WTC11 (cell line): ENCODE measurements around the gene FRMD5. TPM values are rescaled to one million over a fixed set of nuclear protein-coding genes. Genes with fewer than 3 reads are reported as not detected.

ENCODE experiments used
- ATAC-seq: fragments of 200-7000 bp; cut with Tn5 transposase; 2 replicates; pipeline ENCODE4 v1.10.0; 2021; ENCODE audit warnings: mild to moderate bottlenecking, moderate library complexity
- CTCF ChIA-PET: fragments of 300-600 bp; sonication (Branson Sonifier 250); formaldehyde crosslinking; loops from one replicate; lab custom pipeline; 2021; ENCODE audit warnings: antibody characterized with exemption; lab: Charles Lee
- POLR2A ChIA-PET: fragments of 350-600 bp; sonication (Branson Sonifier 250); formaldehyde crosslinking; loops from one replicate; lab custom pipeline; 2021; ENCODE audit warnings: antibody characterized with exemption; lab: Charles Lee
- DNase-seq: peaks from one replicate; pipeline ENCODE4 v3.0.0; 2021; ENCODE audit warnings: low spot score
- H3K27ac Mint-ChIP-seq: 2 replicates; pipeline ENCODE4 v1.8.0; 2021; ENCODE audit warnings: mixed read lengths
- H3K27me3 Mint-ChIP-seq: 2 replicates; pipeline ENCODE4 v1.8.0; 2021; ENCODE audit warnings: low read depth, mild to moderate bottlenecking, moderate library complexity, mixed read lengths
- H3K36me3 Mint-ChIP-seq: 2 replicates; pipeline ENCODE4 v1.8.0; 2021; ENCODE audit warnings: mixed read lengths
- H3K4me1 Mint-ChIP-seq: 2 replicates; pipeline ENCODE4 v1.8.0; 2022; ENCODE audit warnings: mixed read lengths
- H3K4me3 Mint-ChIP-seq: 2 replicates; pipeline ENCODE4 v1.8.0; 2021; ENCODE audit warnings: mild to moderate bottlenecking, moderate library complexity, mixed read lengths
- H3K9me3 Mint-ChIP-seq: 2 replicates; pipeline ENCODE4 v1.8.0; 2021; ENCODE audit warnings: mixed read lengths
- CBFB ChIP-seq: sonication (generic); formaldehyde crosslinking; IDR thresholded peaks from 2 replicates; pipeline ENCODE4 v1.8.1; 2022; ENCODE audit warnings: mild to moderate bottlenecking, low read depth, missing genetic modification reagents
- ESRRA ChIP-seq: sonication (generic); formaldehyde crosslinking; IDR thresholded peaks from 2 replicates; pipeline ENCODE4 v1.8.1; 2022; ENCODE audit warnings: mild to moderate bottlenecking, missing genetic modification reagents, borderline replicate concordance
- ETV6 ChIP-seq: sonication (generic); formaldehyde crosslinking; IDR thresholded peaks from 2 replicates; pipeline ENCODE4 v1.8.1; 2022; ENCODE audit warnings: mild to moderate bottlenecking, missing genetic modification reagents
- FOXK1 ChIP-seq: sonication (generic); formaldehyde crosslinking; IDR thresholded peaks from 2 replicates; pipeline ENCODE4 v1.8.0; 2022; ENCODE audit warnings: mild to moderate bottlenecking, moderate library complexity, missing genetic modification reagents
- GTF2I ChIP-seq: fragments of 250-450 bp; sonication (Bioruptor Pico); conservative IDR thresholded peaks from 2 replicates; pipeline ENCODE4 v1.4.0; 2021; ENCODE audit warnings: mild to moderate bottlenecking
- JUN ChIP-seq: sonication (generic); formaldehyde crosslinking; IDR thresholded peaks from 2 replicates; pipeline ENCODE4 v1.8.0; 2023; ENCODE audit warnings: mild to moderate bottlenecking, missing genetic modification reagents
- MXD4 ChIP-seq: fragments of 250-450 bp; sonication (Bioruptor Pico); IDR thresholded peaks from 2 replicates; pipeline ENCODE4 v1.8.0; 2021; ENCODE audit warnings: mild to moderate bottlenecking, moderate library complexity, borderline replicate concordance
- MYBL2 ChIP-seq: sonication (generic); formaldehyde crosslinking; IDR thresholded peaks from 2 replicates; pipeline ENCODE4 v1.8.1; 2023; ENCODE audit warnings: mild to moderate bottlenecking, moderate library complexity, missing genetic modification reagents
- OVOL2 ChIP-seq: fragments of 250-450 bp; sonication (Bioruptor Pico); IDR thresholded peaks from 2 replicates; pipeline ENCODE4 v1.9.0; 2021; ENCODE audit warnings: mild to moderate bottlenecking, borderline replicate concordance
- RORB ChIP-seq: fragments of 250-450 bp; sonication (Bioruptor Pico); IDR thresholded peaks from 2 replicates; pipeline ENCODE4 v1.9.0; 2021; ENCODE audit warnings: mild to moderate bottlenecking
- TP53 ChIP-seq: sonication (generic); formaldehyde crosslinking; IDR thresholded peaks from 2 replicates; pipeline ENCODE4 v1.8.1; 2023; ENCODE audit warnings: mild to moderate bottlenecking, missing genetic modification reagents
- USF1 ChIP-seq: sonication (generic); formaldehyde crosslinking; IDR thresholded peaks from 2 replicates; pipeline ENCODE4 v1.8.0; 2022; ENCODE audit warnings: mild to moderate bottlenecking, missing genetic modification reagents
- ZNF219 ChIP-seq: sonication (generic); formaldehyde crosslinking; IDR thresholded peaks from 2 replicates; pipeline ENCODE4 v1.8.0; 2023; ENCODE audit warnings: missing genetic modification reagents, mild to moderate bottlenecking, borderline replicate concordance
- ZNF232 ChIP-seq: sonication (generic); formaldehyde crosslinking; IDR thresholded peaks from 2 replicates; pipeline ENCODE4 v1.8.0; 2022; ENCODE audit warnings: mild to moderate bottlenecking, missing genetic modification reagents
- ZNF512 ChIP-seq: sonication (generic); formaldehyde crosslinking; IDR thresholded peaks from 2 replicates; pipeline ENCODE4 v1.8.1; 2022; ENCODE audit warnings: missing genetic modification reagents, borderline replicate concordance
- total RNA-seq: library from RNA; stranded (reverse); gene quantifications from 3 replicates; pipeline ENCODE4 v1.2.3, GENCODE V29; 2021
- TF ChIP-seq, protein P1 (sequence below): fragments of 200-600 bp; IDR thresholded peaks from 2 replicates; pipeline ENCODE4 v1.8.0; 2022; ENCODE audit warnings: antibody characterized with exemption
- TF ChIP-seq, protein P2 (sequence below): sonication (generic); formaldehyde crosslinking; IDR thresholded peaks from 2 replicates; pipeline ENCODE4 v1.8.1; 2023; ENCODE audit warnings: mild to moderate bottlenecking, missing genetic modification reagents, borderline replicate concordance
- TF ChIP-seq, protein P3 (sequence below): fragments of 250-450 bp; sonication (Bioruptor Pico); IDR thresholded peaks from 2 replicates; pipeline ENCODE4 v1.9.0; 2021; ENCODE audit warnings: mild to moderate bottlenecking
- TF ChIP-seq, protein P4 (sequence below): sonication (generic); formaldehyde crosslinking; IDR thresholded peaks from 2 replicates; pipeline ENCODE4 v1.8.1; 2022; ENCODE audit warnings: mild to moderate bottlenecking, missing genetic modification reagents, moderate library complexity, borderline replicate concordance

Gene FRMD5
- total RNA-seq, 1 experiment from 2014 or later = 14.1 TPM

GRCh38 chr15:43881944-43882343 lies 313.1 kb downstream of the FRMD5 start:
- ChIA-PET CTCF (interaction anchor here (0.5 to 3.4 kb wide), 37 partner anchors 9 to 697 kb away, joined by 3 to 45 read pairs (median 5); partner anchors contain the start of genes CCNDBP1, FRMD5 and MFAP1), POLR2A (no interaction called here)
- no peak for TF ChIP-seq JUN (CRISPR knock-in tag)
- no peak for TF ChIP-seq ZNF512
- no peak for TF ChIP-seq FOXK1 (CRISPR knock-in tag)
- TF ChIP-seq GTF2I (CRISPR knock-in tag) = no peak
- TF ChIP-seq, protein P1, sequence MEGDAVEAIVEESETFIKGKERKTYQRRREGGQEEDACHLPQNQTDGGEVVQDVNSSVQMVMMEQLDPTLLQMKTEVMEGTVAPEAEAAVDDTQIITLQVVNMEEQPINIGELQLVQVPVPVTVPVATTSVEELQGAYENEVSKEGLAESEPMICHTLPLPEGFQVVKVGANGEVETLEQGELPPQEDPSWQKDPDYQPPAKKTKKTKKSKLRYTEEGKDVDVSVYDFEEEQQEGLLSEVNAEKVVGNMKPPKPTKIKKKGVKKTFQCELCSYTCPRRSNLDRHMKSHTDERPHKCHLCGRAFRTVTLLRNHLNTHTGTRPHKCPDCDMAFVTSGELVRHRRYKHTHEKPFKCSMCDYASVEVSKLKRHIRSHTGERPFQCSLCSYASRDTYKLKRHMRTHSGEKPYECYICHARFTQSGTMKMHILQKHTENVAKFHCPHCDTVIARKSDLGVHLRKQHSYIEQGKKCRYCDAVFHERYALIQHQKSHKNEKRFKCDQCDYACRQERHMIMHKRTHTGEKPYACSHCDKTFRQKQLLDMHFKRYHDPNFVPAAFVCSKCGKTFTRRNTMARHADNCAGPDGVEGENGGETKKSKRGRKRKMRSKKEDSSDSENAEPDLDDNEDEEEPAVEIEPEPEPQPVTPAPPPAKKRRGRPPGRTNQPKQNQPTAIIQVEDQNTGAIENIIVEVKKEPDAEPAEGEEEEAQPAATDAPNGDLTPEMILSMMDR = peak; percentile 50
- DNase-seq (peak; percentile 67), ATAC-seq (peak; percentile 89)
- Mint-ChIP-seq H3K36me3 (peaks cover 22% of the 10 kb centered on the region), H3K9me3 (no peaks in the 10 kb centered on the region), H3K27me3 (no peaks in the 10 kb centered on the region), H3K4me3 (no peak overlapping the region), H3K27ac (peak overlapping the region; percentile 7; the same call in 1 of the 2 replicates), H3K4me1 (peaks cover 16% of the 10 kb centered on the region)

GRCh38 chr15:43881245-43881644 lies 313.8 kb downstream of the FRMD5 start:
- DNase-seq = no peak
- H3K9me3 Mint-ChIP-seq = no peaks in the 10 kb centered on the region
- TF ChIP-seq ZNF232 (CRISPR knock-in tag) = no peak
- 0 out of 2 replicates have a peak, but pooled peaks have one; percentile 18 for TF ChIP-seq ETV6
- TF ChIP-seq, all 79 proteins: peak for 1
- H3K4me1 Mint-ChIP-seq = peaks cover 16% of the 10 kb centered on the region
- ATAC-seq = no peak
- CTCF ChIA-PET = interaction anchor here (0.5 to 3.4 kb wide), 41 partner anchors 10 to 696 kb away, joined by 3 to 45 read pairs (median 4); partner anchors contain the start of genes CCNDBP1, FRMD5 and MFAP1
- peaks cover 22% of the 10 kb centered on the region for H3K36me3 Mint-ChIP-seq
- H3K4me3 Mint-ChIP-seq = no peak overlapping the region
- H3K27me3 Mint-ChIP-seq = no peaks in the 10 kb centered on the region
- POLR2A ChIA-PET = no interaction called here
- peak overlapping the region; percentile 7 for H3K27ac Mint-ChIP-seq

DNA sequence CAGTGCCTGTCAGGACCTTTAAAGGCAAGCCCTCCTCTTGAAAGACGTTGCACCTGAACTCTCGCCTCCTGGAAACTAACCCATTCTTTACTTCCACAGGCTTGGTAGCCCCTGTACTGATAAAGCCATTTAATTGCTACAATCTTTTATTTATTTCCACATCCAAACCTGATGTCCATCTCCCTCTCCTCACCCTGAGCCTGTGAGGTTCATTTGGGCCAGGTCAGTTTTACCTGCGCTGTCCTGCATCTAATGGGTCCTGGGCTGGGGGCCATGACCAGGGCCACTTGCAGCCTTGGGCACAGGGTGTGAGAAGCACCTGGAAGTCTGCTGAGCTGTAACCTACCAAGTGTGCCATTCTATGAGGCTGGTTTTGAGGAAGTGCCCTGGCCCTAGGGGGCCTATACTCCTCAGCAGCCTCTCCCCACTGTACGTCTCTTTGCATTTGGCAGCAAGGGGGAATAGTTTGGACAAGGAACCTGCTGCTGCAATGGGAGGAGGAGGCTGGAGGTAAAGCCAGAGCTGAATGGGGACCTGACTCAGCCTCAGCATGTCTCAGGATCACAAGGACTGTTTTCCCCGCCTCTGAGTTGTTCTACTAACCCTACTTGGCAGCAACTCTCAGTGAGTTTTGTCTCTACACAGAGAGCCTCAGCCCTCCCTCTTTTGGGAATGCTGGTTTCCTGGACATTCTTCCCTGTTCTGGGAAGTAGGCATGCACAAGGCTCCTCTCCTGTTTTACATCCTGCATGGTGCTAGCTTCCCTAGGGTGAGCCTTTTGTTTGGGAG lies 314.5 kb downstream of the FRMD5 start:
- POLR2A ChIA-PET = no interaction called here
- Mint-ChIP-seq H3K9me3 (no peaks in the 10 kb centered on the region), H3K4me1 (peaks cover 16% of the 10 kb centered on the region), H3K27me3 (no peaks in the 10 kb centered on the region), H3K4me3 (no peak overlapping the region), H3K27ac (no peak overlapping the region), H3K36me3 (peaks cover 22% of the 10 kb centered on the region)
- peak; percentile 33 for ATAC-seq
- CTCF ChIA-PET = interaction anchor here (0.6 to 3.4 kb wide), 31 partner anchors 10 to 667 kb away, joined by 3 to 45 read pairs (median 6); partner anchors contain the start of gene MFAP1
- DNase-seq = no peak
- TF ChIP-seq RORB (CRISPR knock-in tag) (no peak), ZNF219 (CRISPR knock-in tag) (no peak), TP53 (no peak), MYBL2 (CRISPR knock-in tag) (no peak), ESRRA (CRISPR knock-in tag) (no peak), USF1 (no peak), MXD4 (CRISPR knock-in tag) (no peak), OVOL2 (CRISPR knock-in tag) (no peak), CBFB (no peak)
- TF ChIP-seq, protein P2, sequence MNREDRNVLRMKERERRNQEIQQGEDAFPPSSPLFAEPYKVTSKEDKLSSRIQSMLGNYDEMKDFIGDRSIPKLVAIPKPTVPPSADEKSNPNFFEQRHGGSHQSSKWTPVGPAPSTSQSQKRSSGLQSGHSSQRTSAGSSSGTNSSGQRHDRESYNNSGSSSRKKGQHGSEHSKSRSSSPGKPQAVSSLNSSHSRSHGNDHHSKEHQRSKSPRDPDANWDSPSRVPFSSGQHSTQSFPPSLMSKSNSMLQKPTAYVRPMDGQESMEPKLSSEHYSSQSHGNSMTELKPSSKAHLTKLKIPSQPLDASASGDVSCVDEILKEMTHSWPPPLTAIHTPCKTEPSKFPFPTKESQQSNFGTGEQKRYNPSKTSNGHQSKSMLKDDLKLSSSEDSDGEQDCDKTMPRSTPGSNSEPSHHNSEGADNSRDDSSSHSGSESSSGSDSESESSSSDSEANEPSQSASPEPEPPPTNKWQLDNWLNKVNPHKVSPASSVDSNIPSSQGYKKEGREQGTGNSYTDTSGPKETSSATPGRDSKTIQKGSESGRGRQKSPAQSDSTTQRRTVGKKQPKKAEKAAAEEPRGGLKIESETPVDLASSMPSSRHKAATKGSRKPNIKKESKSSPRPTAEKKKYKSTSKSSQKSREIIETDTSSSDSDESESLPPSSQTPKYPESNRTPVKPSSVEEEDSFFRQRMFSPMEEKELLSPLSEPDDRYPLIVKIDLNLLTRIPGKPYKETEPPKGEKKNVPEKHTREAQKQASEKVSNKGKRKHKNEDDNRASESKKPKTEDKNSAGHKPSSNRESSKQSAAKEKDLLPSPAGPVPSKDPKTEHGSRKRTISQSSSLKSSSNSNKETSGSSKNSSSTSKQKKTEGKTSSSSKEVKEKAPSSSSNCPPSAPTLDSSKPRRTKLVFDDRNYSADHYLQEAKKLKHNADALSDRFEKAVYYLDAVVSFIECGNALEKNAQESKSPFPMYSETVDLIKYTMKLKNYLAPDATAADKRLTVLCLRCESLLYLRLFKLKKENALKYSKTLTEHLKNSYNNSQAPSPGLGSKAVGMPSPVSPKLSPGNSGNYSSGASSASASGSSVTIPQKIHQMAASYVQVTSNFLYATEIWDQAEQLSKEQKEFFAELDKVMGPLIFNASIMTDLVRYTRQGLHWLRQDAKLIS (CRISPR knock-in tag) = no peak
- TF ChIP-seq, protein P3, sequence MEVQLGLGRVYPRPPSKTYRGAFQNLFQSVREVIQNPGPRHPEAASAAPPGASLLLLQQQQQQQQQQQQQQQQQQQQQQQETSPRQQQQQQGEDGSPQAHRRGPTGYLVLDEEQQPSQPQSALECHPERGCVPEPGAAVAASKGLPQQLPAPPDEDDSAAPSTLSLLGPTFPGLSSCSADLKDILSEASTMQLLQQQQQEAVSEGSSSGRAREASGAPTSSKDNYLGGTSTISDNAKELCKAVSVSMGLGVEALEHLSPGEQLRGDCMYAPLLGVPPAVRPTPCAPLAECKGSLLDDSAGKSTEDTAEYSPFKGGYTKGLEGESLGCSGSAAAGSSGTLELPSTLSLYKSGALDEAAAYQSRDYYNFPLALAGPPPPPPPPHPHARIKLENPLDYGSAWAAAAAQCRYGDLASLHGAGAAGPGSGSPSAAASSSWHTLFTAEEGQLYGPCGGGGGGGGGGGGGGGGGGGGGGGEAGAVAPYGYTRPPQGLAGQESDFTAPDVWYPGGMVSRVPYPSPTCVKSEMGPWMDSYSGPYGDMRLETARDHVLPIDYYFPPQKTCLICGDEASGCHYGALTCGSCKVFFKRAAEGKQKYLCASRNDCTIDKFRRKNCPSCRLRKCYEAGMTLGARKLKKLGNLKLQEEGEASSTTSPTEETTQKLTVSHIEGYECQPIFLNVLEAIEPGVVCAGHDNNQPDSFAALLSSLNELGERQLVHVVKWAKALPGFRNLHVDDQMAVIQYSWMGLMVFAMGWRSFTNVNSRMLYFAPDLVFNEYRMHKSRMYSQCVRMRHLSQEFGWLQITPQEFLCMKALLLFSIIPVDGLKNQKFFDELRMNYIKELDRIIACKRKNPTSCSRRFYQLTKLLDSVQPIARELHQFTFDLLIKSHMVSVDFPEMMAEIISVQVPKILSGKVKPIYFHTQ (CRISPR knock-in tag) = no peak
- TF ChIP-seq, protein P4, sequence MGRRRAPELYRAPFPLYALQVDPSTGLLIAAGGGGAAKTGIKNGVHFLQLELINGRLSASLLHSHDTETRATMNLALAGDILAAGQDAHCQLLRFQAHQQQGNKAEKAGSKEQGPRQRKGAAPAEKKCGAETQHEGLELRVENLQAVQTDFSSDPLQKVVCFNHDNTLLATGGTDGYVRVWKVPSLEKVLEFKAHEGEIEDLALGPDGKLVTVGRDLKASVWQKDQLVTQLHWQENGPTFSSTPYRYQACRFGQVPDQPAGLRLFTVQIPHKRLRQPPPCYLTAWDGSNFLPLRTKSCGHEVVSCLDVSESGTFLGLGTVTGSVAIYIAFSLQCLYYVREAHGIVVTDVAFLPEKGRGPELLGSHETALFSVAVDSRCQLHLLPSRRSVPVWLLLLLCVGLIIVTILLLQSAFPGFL (CRISPR knock-in tag) = no peak
